OCI-M2 (cell line): ENCODE measurements around the gene AKR1A1.
"Not testable (repeated sequence)": the region's sequence is repeated elsewhere in the genome, so short reads cannot be mapped to it uniquely, and the experiment has no call there.

ENCODE experiments used
- DNase-seq: peaks from one replicate; lab custom pipeline; 2025; ENCODE audit not compliant: unreplicated experiment; lab: John Stamatoyannopoulos, UW

Gene AKR1A1

GRCh38 chr1:45550401-45551351, at the start of gene AKR1A1:
TSS of gene AKR1A1 (plus strand) at chr1:45550826. CDS start at chr1:45561795, 10,969 bp downstream.
- DNase-seq = peak; percentile 66

- DNase-seq = no peak
Observed at GRCh38 chr1:45501505-45501859, 49.1 kb upstream of the AKR1A1 start.

- no peak for DNase-seq
Observed at GRCh38 chr1:45503462-45504360, 46.9 kb upstream of the AKR1A1 start.

GRCh38 chr1:45507195-45507594, 43.4 kb upstream of the AKR1A1 start:
- no peak for DNase-seq

GRCh38 chr1:45507893-45508292, 42.7 kb upstream of the AKR1A1 start:
- no peak for DNase-seq

GRCh38 chr1:45508295-45509151, 42.1 kb upstream of the AKR1A1 start:
- DNase-seq = no peak

- DNase-seq = no peak
Observed at GRCh38 chr1:45510036-45510971, 40.3 kb upstream of the AKR1A1 start.

- DNase-seq = no peak
Observed at GRCh38 chr1:45510972-45511527, 39.6 kb upstream of the AKR1A1 start.

- no peak for DNase-seq
Observed at GRCh38 chr1:45512641-45513054, 38.0 kb upstream of the AKR1A1 start.

- not testable (repeated sequence) for DNase-seq
Observed at GRCh38 chr1:45513532-45514260, 36.9 kb upstream of the AKR1A1 start.

GRCh38 chr1:45516036-45516435, 34.6 kb upstream of the AKR1A1 start:
- no peak for DNase-seq

- DNase-seq = no peak
Observed at GRCh38 chr1:45516465-45516864, 34.2 kb upstream of the AKR1A1 start.

GRCh38 chr1:45518366-45518765, 32.3 kb upstream of the AKR1A1 start:
- not testable (repeated sequence) for DNase-seq

GRCh38 chr1:45518910-45519309, 31.7 kb upstream of the AKR1A1 start:
- no peak for DNase-seq

- not testable (repeated sequence) for DNase-seq
Observed at GRCh38 chr1:45519774-45520173, 30.9 kb upstream of the AKR1A1 start.

GRCh38 chr1:45521413-45522323, 29.0 kb upstream of the AKR1A1 start, which contains the start of gene PRDX1:
TSS of gene PRDX1 (minus strand) at chr1:45521884. CDS start at chr1:45519043, 2,841 bp downstream.
- peak; percentile 73 for DNase-seq

GRCh38 chr1:45522324-45523104, 28.1 kb upstream of the AKR1A1 start:
- DNase-seq = no peak
